8988T (cell line): Measurements from ENCODE around the gene ABCA3.
"Not testable (repeated sequence)": the region's sequence is repeated elsewhere in the genome, so short reads cannot be mapped to it uniquely, and the experiment has no call there.

Experiments
- DNase-seq: peaks from one replicate; pipeline ENCODE4 v3.0.0; 2011

The ABCA3 gene

DNA sequence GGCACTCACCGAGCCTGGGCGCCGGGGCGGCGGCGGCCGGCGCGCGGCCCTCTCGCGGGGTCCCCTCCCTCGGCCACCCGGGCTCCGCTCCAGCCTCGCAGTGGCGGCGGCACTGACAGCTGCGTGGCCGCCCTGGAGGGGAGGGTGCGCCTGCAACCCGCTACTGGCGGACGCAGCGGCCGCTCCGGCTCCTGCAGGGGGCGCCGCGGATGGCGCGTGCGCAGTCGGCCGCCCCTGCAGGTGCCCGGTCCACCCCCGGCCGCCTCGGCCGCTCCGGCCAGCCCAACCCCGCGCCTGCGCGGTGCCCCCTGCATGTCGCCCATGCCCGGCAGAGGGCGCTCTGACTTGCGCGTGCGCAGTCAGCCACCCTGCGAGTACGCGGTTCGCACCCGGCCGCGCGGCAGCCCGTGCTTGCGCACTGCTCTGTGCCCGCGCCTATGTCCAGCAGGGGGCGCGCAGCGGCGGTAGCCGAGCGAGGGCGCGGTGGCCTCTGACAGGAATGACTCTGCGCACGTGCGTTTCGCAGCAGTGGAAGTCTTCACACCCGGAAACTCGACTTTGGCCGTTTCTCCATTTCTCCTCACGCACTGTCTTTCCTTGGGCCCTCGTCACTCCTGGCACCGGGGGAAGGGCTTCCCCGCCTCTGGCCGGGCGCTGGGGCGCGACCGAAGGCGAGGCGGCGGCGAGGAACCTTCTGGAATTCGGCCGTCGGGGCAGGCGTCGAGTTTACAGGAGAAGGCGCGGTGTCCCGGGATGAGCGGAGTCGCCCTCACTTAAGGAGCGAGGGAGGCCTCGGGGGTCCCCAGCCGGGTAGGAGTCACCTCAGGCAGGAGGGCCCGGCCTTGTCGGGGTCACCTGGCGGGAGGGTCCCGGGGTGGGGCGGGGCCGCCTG is at the start of gene ABCA3:
Gene ABCA3 (minus strand): TSS at position 165 of the 892 bp plus-strand sequence. CDS start 14,262 bp downstream, outside the sequence.
- DNase-seq = peak; percentile 94

DNA sequence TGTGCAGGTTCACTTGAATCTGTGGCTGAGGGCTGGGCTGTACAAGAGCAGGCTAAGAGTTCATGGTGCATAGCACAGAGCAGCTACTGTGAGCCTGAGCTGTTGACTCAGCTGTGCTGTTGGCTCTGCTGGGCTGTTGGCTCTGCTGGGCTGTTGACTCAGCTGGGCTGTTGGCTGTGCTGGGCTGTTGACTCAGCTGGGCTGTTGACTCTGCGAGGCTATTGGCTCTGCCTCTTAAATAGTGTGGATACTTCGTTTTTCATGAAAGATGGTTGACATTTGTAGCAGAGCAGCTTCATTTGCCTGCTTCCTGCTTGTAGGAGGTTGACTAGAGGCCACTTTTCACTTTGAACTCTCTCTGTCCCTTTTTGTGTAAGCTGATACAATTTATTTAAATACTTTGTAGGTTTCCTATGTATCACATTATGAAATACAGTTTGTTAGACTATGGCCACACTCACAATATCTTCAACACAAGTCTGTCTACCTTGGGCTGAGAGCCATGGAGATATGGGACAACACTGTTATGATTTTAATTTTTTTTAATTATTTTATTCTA is 48.4 kb upstream of the ABCA3 start:
- DNase-seq = no peak

GRCh38 chr16:2388139-2388874 is 47.8 kb upstream of the ABCA3 start:
- no peak for DNase-seq

DNA sequence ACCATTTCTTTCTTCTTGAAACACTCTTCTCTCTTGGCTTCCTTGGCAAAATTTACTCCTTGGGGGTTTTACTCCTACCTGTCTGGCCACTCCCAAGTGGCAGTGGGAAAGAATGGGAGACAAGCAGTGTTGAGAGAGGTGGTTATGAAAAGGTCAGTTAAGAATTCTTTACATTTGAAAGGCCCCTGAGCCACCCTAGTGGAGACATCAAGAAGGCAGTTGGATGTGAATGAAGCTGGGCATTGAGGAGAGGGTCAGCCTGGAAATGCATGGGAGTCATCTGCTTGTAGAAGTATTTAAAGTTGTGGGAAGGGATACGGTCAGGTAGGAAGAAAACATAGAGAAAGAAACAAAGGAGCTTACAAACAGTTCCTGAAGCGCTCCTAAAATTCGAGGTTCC is 46.5 kb upstream of the ABCA3 start:
- no peak for DNase-seq

- not testable (repeated sequence) for DNase-seq
Observed at GRCh38 chr16:2385982-2386381, 45.5 kb upstream of the ABCA3 start.

DNA sequence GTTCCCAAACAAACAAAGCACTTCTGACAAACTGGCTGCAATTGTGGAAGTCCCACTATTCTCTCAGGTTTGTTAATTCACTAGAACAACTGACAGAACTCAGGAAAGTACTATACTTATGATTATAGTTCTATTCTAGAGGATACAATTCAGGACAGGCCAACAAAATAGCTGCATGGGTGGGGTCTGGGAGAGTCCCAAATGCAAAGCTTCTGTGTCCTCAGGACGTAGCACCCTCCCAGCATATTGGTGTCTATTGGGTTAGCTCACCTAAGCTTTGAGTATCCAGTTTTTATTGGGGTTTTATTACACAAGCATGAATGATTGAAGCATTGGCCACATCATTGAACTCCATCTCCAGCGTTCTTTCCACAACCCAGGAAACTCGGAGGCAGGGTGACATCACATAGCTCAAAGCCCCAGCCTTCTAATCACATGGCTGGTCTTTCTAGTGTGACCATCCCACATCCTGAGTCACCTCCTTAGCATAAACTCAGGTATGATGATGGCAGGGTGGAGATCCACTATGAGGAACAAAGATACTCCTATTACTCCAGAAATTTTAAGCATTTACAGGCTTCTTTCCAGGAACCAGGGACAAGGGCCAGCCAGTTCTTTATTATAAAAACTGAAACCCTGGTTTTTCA is 44.8 kb upstream of the ABCA3 start:
- no peak for DNase-seq

DNA sequence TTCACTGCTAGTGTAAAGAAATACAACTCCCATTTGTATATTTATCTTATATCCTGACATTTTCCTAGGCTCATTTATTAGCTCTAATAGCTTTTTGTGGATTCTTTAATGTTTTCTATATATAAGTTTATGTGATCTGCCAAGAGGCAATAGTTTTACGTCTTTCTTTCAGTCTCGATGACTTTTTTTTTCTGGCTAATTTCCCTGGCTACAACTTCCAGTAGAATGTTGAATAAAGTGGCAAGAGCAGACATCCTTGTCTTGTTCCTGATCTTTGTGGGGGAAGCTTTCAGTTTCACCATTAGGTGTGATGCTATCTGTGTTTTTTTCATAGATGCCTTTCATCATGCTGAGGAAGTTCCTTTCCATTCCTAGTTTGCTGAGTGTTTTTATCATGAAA is 43.9 kb upstream of the ABCA3 start:
- DNase-seq = no peak

- DNase-seq = no peak
Observed at GRCh38 chr16:2383501-2383900, 43.0 kb upstream of the ABCA3 start.

DNA sequence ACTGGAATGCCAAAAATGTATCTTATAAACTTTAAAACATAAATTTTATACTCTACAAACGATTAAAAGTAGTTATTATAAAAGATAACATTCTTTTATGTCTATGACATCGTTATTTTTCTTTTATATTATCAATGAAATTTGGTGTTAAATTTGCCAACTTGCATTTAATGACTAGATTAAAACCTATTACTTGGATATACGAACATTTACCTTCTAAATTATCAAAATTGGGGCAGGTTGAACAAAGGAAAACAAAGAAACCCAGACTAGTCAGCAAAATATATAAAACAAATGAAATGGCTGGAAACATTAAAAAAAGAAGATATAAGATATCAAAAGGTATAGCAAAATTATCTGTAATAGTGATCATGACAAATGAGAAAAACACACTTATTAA is 34.1 kb upstream of the ABCA3 start:
- no peak for DNase-seq

DNA sequence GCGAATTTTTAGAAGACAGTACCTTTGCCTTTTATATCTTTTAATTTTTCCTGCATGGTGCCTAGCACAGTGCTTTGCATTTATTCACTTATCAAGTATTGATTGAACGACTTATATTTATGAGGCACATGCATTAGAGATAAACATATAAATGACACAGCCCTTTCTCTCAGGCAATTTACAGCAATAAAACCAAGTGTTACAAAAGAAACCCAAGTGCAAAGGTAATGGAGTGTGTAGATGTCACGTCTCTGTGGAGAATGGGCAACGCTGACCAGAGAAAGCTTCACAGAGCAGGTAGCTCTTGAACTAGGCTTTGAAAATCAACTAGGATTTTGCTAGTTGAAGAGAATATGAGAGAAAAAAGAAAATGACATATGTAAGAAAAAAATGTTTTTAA is 32.6 kb upstream of the ABCA3 start:
- DNase-seq = no peak

GRCh38 chr16:2372684-2373083 is 32.2 kb upstream of the ABCA3 start:
- DNase-seq = no peak

DNA sequence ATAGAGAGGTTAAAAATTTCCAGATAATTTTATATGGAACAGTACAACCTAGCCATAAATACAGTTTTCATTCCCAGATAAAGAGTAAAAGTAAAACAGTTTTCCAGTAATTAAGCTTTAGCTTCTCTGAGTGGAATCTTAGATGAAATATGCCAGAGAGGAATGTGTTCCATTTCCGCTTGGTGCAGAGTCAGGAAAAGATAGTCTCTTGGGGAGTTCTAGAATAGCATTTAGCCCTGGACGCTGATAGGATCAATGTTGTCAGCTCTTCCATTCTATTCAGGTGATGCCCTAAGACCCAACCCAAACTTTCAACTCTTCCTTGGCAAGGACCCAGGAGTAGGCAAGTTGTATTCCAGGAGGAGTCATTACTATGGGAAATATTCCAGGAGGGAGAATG is 30.9 kb upstream of the ABCA3 start:
- DNase-seq = no peak

GRCh38 chr16:2370721-2371120 is 30.2 kb upstream of the ABCA3 start:
- DNase-seq = no peak

DNA sequence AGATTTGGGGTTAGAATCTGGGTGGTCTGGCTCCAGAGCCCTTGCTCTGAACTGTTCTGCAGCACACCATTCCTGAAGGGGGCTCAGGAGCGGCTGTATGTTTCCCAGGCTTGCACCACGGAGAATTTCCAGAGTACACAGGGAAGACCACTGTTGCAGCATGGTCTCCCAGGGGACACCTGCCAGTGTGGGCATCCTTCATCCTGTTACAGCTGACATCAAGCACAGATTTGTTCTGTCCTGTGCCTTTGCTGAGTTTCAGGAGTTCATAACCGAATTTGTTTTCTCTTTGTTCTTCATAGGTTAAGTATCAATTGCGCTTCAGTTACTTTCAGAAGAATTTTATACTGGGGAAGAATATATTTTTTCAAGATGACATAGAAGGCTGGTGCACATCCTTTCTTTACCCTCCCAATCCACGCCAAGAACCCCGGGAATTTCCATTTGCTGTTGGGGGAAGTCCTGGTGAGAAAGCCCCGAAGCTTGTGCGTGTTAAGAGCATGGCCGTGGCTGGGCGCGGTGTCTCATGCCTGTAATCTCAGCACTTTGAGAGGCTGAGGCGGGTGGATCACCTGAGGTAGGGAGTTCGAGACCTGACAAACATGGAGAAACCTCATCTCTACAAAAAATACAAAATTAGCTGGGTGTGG is 26.3 kb upstream of the ABCA3 start:
- DNase-seq = no peak

GRCh38 chr16:2365397-2366294 is 25.1 kb upstream of the ABCA3 start:
- no peak for DNase-seq

GRCh38 chr16:2364638-2365210 is 24.2 kb upstream of the ABCA3 start:
- DNase-seq = no peak

DNA sequence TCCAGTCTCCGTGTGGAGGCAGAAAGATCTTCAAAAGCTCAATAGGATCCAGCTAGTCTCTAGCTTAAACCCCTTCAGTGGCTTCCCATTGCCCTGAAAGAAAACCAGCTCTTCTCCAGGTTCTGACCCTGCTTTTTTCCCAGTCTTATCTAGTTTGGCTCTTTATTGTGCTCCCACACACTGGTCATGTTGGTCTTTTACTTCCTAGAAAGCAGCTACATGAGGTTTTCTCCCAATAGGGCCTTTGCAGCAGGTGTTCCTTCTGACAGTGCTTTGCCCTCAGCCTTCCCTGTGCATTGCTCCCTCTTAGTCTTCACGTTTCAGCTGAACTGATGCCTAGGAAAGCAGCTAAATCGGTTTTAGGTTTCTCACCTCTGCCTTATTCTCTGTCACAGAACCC is 21.7 kb upstream of the ABCA3 start:
- DNase-seq = no peak

GRCh38 chr16:2361129-2361528 is 20.6 kb upstream of the ABCA3 start:
- DNase-seq = no peak

DNA sequence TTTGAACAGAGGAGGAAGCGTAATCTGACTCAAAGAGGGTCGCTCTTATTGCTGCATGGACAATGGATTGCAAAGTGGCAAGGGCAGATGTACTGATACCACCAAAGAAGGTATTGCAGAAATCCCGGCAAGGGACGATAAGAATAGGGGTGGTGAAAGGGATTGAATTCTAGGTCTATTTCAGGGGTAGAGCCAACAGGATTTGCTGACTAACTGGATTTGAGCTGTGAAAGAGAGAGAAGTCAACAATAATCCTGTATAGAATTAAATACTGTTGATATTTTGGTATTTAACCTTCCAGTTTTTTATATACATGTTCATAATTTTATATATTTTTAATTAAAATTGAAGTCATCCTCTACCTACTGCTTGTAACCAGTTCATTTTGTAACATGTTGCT is 19.4 kb upstream of the ABCA3 start:
- no peak for DNase-seq

- no peak for DNase-seq
Observed at GRCh38 chr16:2358811-2359210, 18.3 kb upstream of the ABCA3 start.

DNA sequence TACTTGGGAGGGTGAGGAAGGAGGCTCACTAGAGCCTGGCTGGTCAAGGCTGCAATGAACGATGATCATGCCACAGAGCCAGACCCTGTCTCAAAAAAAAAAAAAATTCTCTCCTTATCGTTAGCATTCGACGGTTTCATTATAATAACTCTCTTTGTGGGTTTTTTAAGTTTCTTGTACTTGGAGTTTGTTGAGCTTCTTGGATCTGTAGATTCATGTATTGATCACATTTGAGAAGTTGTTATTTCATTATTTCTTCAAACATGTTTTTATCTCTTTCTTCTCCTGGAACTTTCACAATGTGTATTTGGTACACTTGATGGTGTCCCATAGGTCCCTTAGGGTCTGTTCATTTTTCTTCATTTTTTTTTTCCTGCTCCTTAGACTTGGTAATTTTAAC is 16.8 kb upstream of the ABCA3 start:
- no peak for DNase-seq
